HG02981 (cell line): ENCODE results near the gene RNU5B-1.

Source experiments
- ATAC-seq: cut with Tn5 transposase; IDR thresholded peaks from one replicate; pipeline ENCODE4 v1.9.1; 2021; ENCODE audit warnings: mild to moderate bottlenecking, moderate library complexity; ENCODE audit not compliant: unreplicated experiment

The RNU5B-1 gene

DNA sequence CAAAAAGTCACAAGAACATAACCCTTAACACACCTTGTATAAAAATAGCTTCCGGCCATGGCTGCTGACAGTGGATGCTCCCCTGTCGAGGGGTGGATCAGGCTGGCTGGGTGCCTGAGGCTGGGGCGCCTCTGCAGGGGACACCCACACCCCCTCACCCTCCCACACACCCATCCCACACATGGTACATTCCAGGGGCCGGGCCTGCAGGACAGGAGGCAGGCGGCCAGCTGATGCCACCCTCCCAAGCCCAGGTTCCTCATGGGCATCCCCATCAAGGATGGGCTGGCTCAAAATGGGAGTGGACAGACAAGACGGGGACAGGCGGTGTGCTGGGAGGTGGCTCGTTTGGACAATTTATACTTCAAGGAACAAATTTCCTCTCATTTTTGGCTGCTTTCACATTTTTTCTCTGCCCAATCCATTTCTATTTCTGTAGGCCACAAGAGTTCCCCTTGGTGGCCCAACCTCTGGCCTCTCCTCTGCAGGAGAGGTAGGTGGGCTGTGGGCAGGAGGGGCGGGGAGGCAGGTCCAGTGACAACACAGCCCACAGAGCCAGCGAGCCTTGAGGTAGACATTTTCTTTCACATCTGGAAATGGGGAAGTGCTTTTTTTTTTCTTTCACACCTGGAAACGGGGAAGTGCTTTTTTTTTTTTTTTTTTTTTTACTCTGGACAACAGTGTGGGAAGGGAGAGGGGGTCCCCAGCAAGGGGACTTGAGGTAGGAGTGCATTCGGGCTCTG is 23.3 kb downstream of the RNU5B-1 start:
- ATAC-seq = no peak

GRCh38 chr15:65328506-65329287 is 24.2 kb downstream of the RNU5B-1 start:
- ATAC-seq = no peak

DNA sequence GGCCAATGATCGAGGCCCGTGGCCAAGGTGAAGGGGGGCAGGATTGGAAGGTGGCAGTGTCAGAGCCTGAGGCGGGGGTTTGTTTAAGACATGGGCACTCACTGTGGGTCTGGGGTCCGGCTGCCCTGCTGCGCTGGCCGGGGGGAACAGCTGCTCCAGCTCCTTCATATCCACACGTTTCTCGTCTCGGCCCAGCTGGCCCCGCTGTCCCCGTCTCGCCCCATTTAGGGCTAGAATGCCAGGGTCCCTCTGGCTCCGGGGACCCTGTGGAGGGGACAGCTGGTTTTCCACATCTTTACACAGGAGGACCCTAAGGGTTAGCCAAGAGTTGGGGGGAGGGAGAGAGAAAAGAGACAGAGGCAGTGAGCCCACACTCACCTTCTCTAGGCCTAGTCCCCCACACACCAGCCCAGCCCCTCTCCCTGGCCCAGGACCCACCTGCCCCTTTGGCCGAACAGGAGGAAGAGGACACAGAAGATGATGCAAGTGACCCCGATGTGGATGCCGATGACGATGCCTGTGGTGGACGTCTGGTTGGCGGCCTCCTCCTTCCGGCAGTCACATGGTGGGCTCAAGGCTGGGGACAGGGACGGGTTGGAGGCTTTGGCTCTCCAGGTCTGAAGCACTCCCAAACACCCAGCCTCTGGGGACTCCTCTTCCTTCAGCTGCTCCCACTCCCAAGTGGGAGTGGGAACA is 25.0 kb downstream of the RNU5B-1 start:
- no peak for ATAC-seq

DNA sequence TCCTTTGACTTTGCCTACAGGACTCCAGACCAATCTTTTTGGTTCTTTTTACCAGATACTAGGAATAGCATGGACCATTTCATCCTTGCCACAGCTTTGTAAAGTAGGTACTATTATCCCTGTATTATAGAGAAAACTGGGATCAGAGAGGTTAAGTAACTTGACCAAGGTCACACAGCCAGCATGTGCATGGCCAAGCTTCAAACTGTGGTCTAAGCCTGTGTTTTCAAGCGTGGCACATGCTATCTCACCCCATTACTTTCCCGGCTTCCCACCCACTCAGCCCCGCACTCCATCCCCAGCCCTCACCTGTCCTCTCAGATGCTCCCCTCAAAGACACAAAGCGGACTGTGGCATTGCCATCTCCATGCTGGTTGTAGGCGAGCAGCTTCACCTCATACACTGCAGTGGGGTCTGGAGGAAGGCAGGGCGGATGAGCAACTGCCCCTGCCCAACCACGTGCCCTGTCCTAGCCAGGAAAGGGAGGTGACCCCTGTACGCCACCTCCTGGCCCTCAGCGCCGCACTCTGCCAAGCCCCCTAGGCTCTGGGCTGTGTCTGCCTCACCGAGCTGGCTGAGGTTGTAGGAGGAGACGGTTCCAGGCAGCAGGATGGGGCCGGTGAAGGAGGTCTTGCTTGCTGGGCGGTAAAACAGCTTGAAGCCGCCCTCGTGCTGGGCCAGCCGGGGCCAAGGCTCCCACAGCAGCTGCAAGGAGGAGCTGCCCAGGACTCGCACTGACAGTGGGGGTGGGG is 25.7 kb downstream of the RNU5B-1 start:
- ATAC-seq = no peak

- no peak for ATAC-seq
Measured at GRCh38 chr15:65330934-65331645, 26.6 kb downstream of the RNU5B-1 start.

GRCh38 chr15:65331811-65332210 is 27.3 kb downstream of the RNU5B-1 start:
- ATAC-seq = no peak

DNA sequence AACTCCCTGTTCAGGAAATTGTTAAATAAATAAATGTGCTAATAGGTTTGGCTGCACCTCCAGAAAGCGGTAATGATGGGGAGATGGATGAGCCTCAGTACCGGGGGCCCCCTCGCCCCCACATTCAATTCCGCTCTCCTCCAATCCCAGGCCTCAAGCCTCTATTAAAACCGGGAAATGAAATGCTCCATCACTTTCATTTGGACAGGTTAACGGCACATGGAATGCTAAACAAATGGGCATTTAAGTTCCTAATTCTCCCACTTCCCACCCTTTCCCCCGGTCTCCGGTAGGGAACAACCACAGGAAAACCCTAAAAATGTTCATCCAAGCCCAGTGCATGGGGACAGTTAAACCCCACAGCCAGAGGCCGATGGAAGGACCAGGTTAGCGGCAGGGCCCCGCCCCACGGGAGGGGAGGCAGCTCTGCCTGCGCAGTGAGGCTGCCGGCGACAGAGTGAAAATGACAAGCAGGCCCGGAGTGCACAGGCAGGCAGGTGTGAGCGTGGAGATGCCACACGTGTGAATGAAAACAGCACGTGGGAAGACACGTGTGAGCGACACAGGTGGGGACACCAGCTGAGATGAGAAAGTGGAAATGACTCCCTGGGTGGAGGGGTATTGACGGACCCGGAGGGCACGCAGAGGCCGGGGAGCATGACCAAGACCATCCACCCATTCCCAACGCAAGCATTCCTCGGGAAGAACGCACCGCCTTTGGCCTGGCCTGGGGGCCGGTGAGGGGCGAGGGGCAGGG is 28.1 kb downstream of the RNU5B-1 start:
- no peak for ATAC-seq

- no peak for ATAC-seq
Measured at GRCh38 chr15:65333148-65333820, 28.8 kb downstream of the RNU5B-1 start.

- no peak for ATAC-seq
Measured at GRCh38 chr15:65333856-65334255, 29.4 kb downstream of the RNU5B-1 start.

DNA sequence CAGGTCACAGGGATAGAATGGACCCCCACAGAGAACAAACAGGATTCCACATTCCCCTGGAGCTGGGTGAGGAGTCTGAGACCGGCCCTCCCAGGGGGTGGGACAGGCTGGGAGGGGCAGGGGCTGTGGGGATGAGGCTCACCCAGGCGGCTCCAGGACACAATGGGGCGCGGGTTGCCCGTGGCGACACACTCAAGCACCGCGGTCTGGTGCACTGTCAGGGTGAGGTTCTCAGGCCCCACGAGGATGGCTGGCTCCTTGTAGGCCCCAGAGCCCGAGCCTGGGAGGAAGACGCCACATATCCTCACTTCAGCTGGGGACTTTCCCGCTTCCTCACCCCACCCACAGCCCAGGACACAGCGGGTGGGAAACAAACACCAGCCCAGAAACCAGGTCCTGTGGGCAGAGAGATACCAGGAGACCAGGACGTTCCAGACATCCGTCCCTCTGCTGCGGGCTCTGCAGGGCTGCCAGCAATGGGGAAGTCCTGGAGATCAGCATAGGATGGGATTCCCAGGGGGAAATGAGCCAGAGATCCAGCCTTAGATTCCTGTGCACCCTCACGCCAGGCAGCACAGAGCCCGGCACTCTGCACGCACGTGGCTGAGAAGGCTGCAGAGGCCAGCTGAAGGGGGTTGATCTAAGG is 30.2 kb downstream of the RNU5B-1 start:
- no peak for ATAC-seq

- ATAC-seq = no peak
Measured at GRCh38 chr15:65335278-65336055, 31.0 kb downstream of the RNU5B-1 start.

DNA sequence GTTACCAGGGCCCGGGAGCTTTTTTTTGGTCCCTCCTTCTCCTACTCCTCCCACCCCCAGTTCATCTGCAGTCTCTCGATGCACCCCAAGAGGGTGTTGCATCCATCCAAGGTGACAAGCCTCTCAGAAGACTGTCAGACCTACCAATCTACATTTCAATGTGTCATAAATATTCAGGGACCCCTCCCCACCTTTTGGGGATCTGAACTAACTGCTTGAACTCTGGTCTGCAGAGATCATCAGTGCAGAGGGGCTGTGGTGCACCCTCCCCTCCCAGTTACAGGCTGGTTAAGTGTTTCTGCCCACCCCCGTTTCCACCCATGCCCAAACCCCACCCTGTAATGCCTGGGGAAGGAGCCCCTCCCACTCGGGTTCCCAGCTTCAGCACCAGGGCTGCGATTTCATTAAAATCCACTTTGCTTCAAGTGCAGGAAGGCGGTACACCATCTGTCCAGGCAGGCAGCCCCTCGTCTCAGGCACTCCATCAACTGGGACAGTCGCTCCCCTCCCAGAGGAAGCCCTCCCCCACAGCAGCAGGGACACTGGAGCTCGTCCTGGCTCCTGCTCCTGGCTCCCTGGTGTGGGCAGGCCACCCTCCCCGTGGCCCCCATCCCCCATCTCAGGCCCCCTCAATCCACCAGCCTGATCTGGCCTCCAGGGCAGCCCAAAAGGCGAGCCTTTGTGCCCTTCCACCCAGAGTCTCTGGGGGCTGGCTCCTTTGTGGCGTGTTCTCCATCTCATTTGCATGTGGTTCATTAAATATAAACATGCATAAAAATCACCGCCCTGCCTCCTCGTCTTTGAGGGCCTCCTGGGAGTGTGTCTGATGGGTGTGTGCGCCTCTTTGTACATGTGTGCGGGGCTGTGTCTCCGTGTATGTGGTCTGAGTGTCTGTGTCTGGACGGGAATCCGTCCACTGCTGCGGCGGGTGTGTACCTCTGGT is 32.3 kb downstream of the RNU5B-1 start:
- ATAC-seq = no peak

GRCh38 chr15:65337436-65338070 is 33.1 kb downstream of the RNU5B-1 start:
- no peak for ATAC-seq

GRCh38 chr15:65338366-65338765 is 33.9 kb downstream of the RNU5B-1 start:
- ATAC-seq = no peak

DNA sequence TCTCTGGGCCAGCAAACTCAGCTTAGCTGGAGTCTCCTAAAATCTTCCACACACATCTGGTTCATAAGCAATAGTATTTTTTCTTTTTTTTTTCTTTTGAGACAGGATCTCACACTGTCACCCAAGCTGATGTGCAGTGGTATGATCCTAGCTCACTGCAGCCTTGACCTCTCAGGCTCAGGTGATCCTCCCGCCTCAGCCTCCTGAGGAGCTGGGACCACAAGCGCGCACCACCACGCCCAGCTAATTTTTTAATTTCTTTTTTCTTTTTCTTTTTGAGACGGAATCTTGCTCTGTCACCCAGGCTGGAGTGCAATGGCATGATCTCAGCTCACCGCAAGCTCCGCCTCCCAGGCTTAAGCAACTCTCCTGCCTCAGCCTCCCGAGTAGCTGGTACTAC is 34.3 kb downstream of the RNU5B-1 start:
- ATAC-seq = no peak

- no peak for ATAC-seq
Measured at GRCh38 chr15:65339416-65339815, 34.9 kb downstream of the RNU5B-1 start.
